ENCODE results near the gene SPINK8. TPM values are rescaled to one million over a fixed set of nuclear protein-coding genes. Genes with fewer than 3 reads are reported as not detected.

SPINK8 gene
- not detected for total RNA-seq

DNA sequence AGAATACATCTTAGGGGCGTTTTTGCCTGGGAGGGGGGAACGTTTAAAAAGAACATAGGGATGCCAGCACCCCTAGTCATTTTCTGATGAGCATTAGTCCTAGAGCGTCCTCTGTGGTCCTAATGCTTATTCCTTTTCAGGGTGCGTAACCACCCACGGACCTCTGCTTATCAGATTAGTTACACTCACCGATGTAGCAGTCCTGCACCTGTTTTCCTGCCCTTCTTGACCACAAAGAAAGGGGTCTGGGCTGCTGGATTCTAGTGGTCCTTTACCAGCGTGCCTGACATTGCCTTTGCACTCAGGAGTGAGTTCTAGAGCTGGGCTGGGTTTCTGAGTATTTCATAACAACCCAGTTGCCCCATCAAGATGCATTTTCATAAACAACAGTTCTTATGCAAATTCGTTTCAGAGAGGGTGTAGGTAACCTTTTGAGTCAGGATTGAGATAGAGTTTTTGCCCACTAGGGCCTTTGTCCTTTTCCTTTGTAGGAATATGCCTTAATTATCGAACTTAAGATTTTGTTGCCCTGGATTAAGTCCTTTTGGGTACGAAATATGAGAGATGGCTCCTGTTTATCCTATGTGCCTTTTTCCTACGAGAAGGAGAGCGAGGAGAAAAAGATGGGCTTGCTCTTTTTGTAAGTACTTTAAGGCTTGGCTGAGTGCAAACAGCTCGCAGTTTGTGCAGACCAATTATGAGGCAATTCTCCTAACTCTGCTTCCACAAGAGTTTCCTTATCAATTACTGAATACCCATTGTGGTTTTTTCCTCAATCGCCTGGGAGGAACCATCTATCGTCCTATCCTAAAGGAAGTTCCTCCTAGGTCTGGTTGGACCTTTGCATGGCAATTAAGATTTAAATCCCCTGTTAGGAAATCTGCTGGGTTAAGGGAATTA lies at the start of gene SPINK8:
TSS of gene SPINK8 (minus strand) at position 316 of the 900 bp plus-strand sequence. CDS start 5,320 bp downstream, outside the sequence.

DNA sequence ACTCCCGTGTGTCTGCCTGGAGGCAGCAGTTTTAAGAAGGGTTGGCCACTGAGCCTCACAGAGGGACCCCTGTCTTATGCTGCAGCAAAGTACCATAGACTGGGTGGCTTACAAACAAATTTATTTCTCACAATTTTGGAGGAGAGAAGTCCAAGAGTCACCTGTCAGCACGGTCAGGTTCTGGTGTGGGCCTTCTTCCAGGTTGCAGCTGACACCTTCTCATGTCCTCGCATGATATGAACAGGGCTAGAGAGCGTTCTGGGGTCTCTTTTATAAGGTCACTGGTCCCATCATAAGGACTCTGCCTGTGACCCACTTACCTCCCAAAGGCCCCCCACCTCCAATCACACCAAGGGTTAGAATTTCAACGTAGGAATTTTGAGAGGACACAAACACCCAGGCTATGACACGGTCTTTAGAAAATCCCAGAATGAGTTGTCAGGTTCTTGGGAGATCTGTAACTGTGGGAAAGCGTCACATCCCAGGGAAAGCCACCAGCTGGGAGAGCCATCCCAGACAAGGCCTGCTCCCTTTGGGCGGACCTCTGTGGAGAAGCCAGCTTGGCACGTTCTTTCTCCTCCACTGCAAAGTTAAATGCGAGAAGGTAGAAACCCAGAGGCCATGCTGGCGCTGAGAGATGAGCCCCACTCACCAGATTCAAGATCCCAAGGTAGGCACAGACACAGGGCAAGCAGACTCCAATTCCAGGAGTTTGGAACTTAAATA lies 38.4 kb upstream of the SPINK8 start, which contains the start of gene FBXW12:
TSS of gene FBXW12 (plus strand) at position 569 of the 726 bp plus-strand sequence. CDS start 549 bp downstream, outside the sequence.

DNA sequence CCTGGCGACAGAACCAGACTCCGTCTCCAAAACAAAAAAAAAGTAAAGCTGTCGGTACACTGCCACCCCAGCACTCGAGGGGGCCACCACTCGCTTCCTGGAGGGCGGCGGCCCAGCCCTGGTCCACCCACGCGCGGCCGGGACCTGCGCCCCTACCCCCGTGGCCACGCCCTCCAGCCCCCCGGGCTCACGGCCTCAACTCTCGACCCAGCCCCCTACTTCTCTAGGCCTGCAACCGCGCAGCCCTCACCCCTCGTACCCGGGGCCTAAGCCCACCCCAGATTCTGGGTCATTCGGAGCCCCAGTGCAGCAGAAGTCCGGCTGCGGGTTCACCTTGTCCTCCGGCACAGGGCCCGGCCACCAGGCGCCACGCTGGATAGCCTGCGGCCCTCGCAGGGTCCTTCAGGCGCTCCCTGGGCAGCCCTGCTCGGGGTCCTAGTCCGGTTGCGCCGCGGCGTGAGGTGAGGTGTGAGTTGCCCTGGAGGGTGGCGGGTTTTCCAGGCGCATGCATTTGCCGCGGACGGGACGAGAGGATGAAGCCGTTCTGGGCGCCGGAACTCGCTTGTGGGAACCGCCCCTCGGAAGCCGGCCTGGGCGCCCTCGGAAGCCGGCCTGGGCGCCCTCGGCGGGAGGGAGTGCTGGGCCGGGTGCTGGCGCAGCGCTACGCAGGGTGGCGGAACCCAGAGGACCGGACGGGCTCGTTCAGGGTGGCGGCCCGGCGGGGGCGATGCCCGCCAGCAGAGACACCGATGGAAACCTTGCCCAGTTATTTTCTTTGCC lies 32.3 kb downstream of the SPINK8 start, which contains the start of gene NME6:
TSS of gene NME6 (minus strand) at position 348 of the 780 bp plus-strand sequence.

Small RNAs within 50 kb of the gene (small RNA-seq; reads per million reads assigned to genes)
- gene MIR2115 = 0.43 to 0.47 reads per million in 2 donors
- 0 reads per million in 2 donors for gene RF00019
- gene RN7SL321P = 0 reads per million in 2 donors

Other genes with a start within 250 kb of the SPINK8 start
- gene CDC25A, start 145.2 kb downstream of the SPINK8 start, total RNA-seq = 10 to 100 TPM in 1 of 2 donors, 1 to 10 TPM in 1; 7.9 to 30.6 TPM
- not detected for gene CAMP, start 110.2 kb downstream of the SPINK8 start, total RNA-seq
- gene ZNF589, start 92.6 kb downstream of the SPINK8 start, total RNA-seq = 10 to 100 TPM; 11.4 to 15.3 TPM
- 10 to 100 TPM; 19.6 to 27.6 TPM for gene NME6, start 32.3 kb downstream of the SPINK8 start, total RNA-seq
- under 1 TPM in 1 of 2 donors, not detected in 1; 0.33 TPM for gene FBXW12, start 38.6 kb upstream of the SPINK8 start, total RNA-seq
- 10 to 100 TPM in 1 of 2 donors, 1 to 10 TPM in 1; 7.0 to 11.7 TPM for gene PLXNB1, start 96.4 kb upstream of the SPINK8 start, total RNA-seq
- gene CCDC51, start 106.5 kb upstream of the SPINK8 start, total RNA-seq = 10 to 100 TPM; 20.3 to 33.0 TPM
- gene TMA7, start 106.6 kb upstream of the SPINK8 start, total RNA-seq = 100 to 1,000 TPM; 130 to 187 TPM
- gene ATRIP, start 113.1 kb upstream of the SPINK8 start, total RNA-seq = 1 to 10 TPM; 6.2 to 10.0 TPM
- 100 to 1,000 TPM; 101 to 125 TPM for gene SHISA5, start 170.5 kb upstream of the SPINK8 start, total RNA-seq
- 10 to 100 TPM; 13.8 to 66.3 TPM for gene PFKFB4, start 223.1 kb upstream of the SPINK8 start, total RNA-seq
- 10 to 100 TPM in 1 of 2 donors, under 1 TPM in 1; 0.34 to 62.3 TPM for gene UCN2, start 230.1 kb upstream of the SPINK8 start, total RNA-seq